ENCODE measurements around the gene MFN2.

Gene MFN2

GRCh38 chr1:11960715-11961114 is 19.5 kb upstream of the MFN2 start:
- no peak for DNase-seq

GRCh38 chr1:11961230-11961629 is 19.0 kb upstream of the MFN2 start:
- no peak for DNase-seq

GRCh38 chr1:11963622-11964021 is 16.6 kb upstream of the MFN2 start:
- no peak for DNase-seq

- DNase-seq = no peak
Measured at GRCh38 chr1:11964656-11965055, 15.6 kb upstream of the MFN2 start.

GRCh38 chr1:11967028-11967547 is 13.2 kb upstream of the MFN2 start:
- DNase-seq = no peak

- no peak for DNase-seq
Measured at GRCh38 chr1:11970441-11971185, 9.6 kb upstream of the MFN2 start.

GRCh38 chr1:11977625-11978024 is 2.6 kb upstream of the MFN2 start:
- DNase-seq = no peak

GRCh38 chr1:11978301-11978700 is 1.9 kb upstream of the MFN2 start:
- DNase-seq = no peak

GRCh38 chr1:11979028-11979850 is 1.0 kb upstream of the MFN2 start:
- no peak for DNase-seq

- no peak for DNase-seq
Measured at GRCh38 chr1:11980676-11980972, 380 bp downstream of the MFN2 start.

- no peak for DNase-seq
Measured at GRCh38 chr1:11981378-11982009, 1.2 kb downstream of the MFN2 start.

GRCh38 chr1:11982010-11982392 is 1.8 kb downstream of the MFN2 start:
- no peak for DNase-seq

GRCh38 chr1:11984121-11984520 is 3.9 kb downstream of the MFN2 start:
- no peak for DNase-seq

GRCh38 chr1:11984576-11984975 is 4.3 kb downstream of the MFN2 start:
- DNase-seq = no peak

GRCh38 chr1:11985171-11985570 is 4.9 kb downstream of the MFN2 start:
- no peak for DNase-seq

GRCh38 chr1:11985851-11986250 is 5.6 kb downstream of the MFN2 start:
- no peak for DNase-seq

- DNase-seq = no peak
Measured at GRCh38 chr1:11989669-11990068, 9.4 kb downstream of the MFN2 start.

GRCh38 chr1:11990303-11991032 is 10.2 kb downstream of the MFN2 start:
- no peak for DNase-seq

GRCh38 chr1:11991969-11992676 is 11.9 kb downstream of the MFN2 start:
- no peak for DNase-seq

- DNase-seq = no peak
Measured at GRCh38 chr1:11997081-11997850, 17.0 kb downstream of the MFN2 start.

GRCh38 chr1:11998636-11999035 is 18.4 kb downstream of the MFN2 start:
- DNase-seq = no peak

- no peak for DNase-seq
Measured at GRCh38 chr1:11999236-11999635, 19.0 kb downstream of the MFN2 start.

Measured in effector CD4-positive, alpha-beta T cell (primary cell).